GDM1 (cell line): ENCODE results near the gene LEMD3.

Source experiments
- DNase-seq: peaks from one replicate; lab custom pipeline; 2025; lab: John Stamatoyannopoulos, UW

The LEMD3 gene

DNA sequence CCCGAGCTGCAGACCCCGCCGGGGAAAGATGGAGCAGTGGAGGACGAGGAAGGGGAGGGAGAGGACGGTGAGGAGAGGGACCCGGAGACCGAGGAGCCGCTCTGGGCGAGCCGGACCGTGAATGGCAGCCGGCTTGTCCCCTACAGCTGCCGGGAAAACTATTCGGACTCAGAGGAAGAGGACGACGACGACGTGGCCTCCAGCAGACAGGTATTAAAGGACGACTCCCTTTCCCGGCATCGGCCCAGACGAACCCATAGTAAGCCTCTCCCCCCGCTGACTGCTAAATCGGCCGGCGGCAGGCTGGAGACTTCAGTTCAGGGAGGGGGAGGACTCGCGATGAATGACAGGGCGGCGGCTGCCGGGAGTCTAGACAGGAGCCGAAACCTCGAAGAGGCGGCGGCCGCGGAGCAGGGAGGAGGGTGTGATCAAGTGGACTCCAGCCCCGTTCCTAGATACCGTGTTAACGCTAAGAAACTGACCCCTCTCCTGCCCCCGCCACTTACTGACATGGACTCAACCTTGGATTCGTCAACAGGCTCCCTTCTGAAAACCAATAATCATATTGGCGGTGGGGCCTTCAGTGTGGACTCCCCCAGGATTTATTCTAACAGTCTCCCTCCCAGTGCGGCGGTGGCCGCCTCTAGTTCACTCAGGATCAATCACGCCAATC lies 962 bp downstream of the LEMD3 start:
- DNase-seq = no peak

DNA sequence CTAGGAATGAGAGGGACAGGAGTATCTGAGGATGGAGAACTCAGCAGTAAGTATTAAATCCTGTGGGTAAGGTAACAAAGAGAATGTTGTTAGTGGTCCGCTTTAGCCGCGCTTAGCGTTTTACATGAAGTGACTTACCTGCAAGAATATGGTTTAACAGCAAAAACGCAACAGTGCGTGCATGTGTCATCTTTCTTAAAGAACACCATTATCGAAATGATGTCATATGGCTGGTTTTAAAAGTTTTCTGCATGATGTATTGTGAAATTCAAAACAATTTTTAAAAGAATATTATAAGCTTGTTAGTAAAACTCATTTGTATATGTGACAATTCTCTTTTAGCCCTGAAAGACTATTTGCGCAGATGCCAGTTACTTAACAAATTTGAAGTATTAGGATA lies 1.7 kb downstream of the LEMD3 start:
- DNase-seq = no peak

GRCh38 chr12:65171870-65172269 lies 2.5 kb downstream of the LEMD3 start:
- DNase-seq = no peak

GRCh38 chr12:65175385-65175784 lies 6.0 kb downstream of the LEMD3 start:
- no peak for DNase-seq

DNA sequence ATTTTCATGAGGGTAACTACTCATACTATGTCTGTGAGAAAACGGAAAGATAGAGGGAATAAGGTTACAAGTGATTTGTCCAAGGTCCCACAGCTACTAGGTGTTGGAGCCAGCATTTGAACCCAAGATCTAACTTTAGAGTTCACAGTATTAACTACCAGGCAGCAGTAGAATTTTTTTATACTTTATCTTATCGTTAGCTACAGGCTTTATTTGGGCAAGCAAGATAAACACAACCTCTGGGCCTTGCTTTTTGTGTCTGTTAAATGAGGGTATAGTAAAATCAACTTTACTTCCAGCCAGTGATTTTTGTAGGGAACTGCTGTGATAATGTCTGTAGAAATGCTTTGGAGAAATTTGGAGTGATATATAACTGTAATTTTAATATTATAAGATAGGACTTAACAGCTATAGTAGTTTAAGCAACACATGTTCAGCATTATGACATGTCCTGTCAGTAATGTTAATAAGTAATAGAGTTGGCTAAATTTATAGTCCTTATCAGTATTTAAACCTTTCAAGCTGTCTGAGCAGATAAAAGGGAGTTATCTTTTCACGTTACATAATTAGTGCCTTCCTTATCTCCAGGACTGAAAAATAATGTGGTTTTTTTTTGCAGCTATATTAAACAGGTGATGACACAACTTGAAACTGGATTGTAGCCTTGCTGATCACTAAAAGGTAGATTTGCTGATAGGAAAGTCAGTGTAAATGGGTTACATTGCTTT lies 12.8 kb downstream of the LEMD3 start:
- no peak for DNase-seq

- no peak for DNase-seq
These were observed 14.9 kb downstream of the LEMD3 start for GRCh38 chr12:65184176-65184857.

DNA sequence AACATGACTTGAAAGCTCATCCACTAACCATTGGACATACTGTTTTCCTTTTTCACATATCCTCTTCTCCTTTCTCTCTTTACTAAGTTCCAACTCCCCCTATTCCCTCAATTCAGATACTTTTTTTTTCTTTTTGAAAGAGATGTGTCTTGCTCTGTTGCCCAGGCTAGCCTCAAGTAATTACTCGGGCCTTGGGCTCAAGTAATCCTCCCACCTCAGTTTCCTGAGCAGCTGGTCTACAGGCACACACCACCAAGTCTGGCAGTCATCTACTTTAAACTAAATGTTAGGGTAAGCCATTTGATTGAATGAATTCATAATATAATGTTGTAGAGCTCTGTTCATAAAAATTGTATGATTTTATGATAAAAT lies 15.5 kb downstream of the LEMD3 start:
- DNase-seq = no peak

DNA sequence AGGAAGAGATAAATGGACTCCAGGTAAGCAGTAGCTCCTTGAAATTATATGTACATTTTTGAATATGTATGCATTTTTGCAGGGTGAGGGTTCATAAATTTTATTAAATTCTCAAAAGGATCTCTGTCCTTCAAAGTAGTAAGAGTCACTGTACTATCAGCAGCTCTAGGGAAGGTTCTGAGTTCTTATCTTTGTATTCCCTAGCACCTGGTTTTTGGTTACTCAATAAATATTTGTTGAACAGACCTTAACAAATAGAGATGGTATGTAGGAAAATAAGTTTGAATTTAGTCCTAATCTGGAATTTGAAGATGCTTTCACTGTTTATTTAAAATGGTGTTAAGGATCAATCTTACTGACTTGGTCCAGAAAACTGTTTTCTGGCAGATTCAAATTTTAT lies 18.3 kb downstream of the LEMD3 start:
- no peak for DNase-seq

GRCh38 chr12:65188179-65188701 lies 18.9 kb downstream of the LEMD3 start:
- no peak for DNase-seq

GRCh38 chr12:65189028-65189718 lies 19.8 kb downstream of the LEMD3 start:
- DNase-seq = no peak

DNA sequence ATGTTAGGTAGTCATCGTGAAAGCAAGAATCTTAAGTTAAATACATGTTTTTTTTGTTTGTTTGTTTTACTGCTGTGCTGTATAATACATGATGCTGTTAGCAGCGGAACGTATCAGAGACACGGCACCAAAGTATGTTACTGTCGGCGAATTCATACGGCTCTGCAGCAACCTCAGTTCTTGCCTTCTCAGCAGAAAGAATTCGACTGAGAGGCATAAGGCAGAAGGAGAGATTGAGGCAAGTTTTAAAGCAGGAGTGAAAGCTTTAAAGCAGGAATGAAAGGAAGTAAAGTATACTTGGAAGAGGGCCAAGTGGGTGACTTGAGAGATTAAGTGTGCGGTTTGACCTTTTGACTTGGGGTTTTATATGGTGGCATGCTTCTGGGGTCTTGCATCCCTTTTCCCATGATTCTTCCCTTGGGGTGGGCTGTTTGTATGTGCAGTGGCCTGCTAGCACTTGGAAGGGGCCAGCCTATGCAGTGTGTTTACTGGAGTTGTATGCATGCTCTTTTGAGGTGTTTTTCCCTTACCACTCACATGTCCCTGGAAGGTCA lies 23.7 kb downstream of the LEMD3 start:
- no peak for DNase-seq

- no peak for DNase-seq
These were observed 25.6 kb downstream of the LEMD3 start for GRCh38 chr12:65194949-65195348.

DNA sequence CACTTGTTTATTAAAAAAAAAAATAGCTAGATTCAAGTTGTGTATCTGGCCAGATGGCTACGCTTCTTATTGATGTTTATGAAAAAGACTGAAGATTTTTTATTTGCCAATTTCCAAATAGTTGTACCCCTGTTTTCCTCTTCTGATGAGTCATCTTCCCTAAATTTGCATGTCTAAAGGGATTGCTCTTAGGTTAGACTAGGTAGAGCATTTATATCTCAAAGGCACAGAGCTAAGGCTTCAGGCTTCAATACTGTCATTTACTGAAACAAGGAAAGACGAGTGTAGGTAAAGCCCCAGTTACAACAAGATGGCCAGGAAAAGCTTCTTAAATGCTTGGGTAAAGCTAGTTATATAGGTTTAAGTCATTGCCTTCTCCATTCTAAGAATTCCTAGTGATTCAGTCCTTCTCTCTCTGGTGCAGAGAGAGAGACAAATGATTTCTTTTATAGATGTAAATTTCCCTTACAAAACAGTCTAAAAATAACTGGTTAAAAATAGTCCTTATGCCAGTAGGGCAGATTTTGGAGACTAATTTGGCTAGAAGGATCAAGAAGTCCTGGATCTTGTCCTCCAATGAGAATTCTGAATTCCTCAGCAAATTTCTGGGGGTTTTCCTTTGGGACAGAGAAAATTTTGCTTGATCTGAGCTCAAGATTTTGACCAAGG lies 26.1 kb downstream of the LEMD3 start:
- DNase-seq = no peak

- DNase-seq = no peak
These were observed 27.6 kb downstream of the LEMD3 start for GRCh38 chr12:65196762-65197567.

- no peak for DNase-seq
These were observed 30.2 kb downstream of the LEMD3 start for GRCh38 chr12:65199604-65200003.

DNA sequence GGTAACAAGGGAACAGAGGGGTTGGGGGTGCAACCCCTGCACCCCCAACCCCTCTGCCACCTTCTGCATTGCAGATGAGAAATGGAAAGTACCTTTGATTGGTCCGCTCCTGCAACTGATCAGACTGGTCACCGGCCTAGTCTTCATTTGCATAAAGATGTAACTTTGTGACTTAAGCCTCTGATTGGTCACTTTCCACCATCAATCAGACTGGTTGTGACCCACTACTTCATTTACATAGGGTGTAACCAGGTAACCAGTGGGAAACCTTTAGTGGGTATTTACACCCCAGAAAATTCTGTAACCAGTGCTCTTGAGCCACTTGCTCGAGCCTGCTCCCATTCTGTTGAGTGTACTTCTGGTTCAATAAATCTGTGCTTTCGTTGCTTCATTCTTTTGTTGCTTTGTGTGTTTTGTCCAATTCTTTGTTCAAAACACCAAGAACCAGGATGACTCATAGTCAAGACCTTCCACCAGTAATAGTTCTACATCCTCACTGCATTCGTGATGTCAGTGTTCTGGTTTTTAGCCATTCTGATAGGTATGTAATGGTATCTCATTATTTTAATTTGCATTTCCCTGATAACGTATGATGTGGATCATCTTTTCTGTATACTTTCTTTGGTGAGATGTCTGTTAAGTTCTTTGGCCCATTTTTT lies 30.8 kb downstream of the LEMD3 start:
- no peak for DNase-seq

DNA sequence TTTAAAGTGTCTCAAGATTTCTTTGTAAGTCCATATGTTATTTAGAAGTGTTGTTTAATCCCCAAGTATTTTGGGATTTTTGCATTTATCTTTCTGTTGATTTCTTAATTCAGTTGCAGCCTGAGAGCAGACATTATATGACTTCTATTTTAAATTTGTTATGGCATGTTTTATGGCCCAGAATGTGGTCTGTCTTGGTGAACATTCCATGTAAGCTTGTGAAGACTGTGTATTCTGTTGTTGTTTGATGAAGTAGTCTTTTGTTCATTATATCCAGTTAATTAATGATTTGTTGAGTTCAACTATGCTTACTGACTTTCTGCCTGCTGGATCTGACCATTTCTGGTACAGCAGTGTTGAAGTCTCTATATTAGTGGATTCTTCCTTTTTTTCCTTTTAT lies 34.0 kb downstream of the LEMD3 start:
- DNase-seq = no peak

DNA sequence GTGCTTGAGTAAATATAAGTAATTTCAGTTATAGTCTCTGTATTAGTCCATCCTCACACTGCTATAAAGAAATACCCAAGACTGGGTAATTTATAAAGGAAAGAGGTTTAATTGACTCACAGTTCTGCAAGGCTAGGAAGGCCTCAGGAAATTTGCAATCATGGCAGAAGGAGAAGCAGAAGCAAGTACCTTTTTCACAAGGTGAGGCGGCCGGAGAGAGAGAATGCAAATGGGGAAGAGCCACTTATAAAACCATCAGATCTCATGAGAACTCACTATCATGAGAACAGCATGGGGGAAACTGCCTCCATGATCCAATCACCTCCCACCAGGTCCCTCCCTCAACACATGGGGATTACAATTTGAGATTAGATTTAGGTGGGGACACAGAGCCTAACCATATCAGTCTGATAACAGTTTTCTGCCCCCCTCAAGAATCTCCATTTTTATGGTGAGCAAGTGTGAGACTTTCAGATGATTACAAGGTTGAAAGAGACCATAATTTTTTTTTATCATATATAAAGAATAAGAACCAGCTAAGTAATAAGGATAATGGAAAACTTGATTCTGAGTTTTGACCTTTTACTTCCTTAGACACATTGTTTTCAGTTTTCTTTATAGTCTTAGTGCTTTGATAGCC lies 35.6 kb downstream of the LEMD3 start:
- DNase-seq = no peak

- no peak for DNase-seq
These were observed 36.5 kb downstream of the LEMD3 start for GRCh38 chr12:65205886-65206285.

DNA sequence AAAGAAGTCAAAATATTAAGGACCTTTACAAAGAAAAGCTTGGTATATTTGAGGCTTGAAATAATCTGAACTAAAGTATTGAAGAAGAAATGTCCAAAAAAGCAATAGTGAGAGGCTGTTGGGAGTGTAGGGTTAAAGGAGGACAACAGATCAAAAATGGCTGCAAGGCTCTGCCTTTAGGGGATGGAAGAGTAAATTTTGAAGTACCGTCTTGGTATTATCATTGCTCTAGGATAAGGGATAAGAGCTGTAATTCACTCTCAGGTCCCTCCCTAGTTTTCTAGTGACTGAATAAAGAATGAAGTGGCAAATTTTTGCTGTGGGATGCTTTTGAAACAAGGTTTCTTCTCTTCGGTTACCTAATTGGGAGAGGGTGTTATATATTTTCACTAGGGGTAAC lies 38.7 kb downstream of the LEMD3 start:
- no peak for DNase-seq
